Measurements from ENCODE around the gene FBXO24. TPM values are rescaled to one million over a fixed set of nuclear protein-coding genes. Genes with fewer than 3 reads are reported as not detected.

FBXO24 gene
- total RNA-seq, 4 donors from 2014 or later = 0.47 to 2.4 (median 0.57) TPM

- H3K9me3 ChIP-seq = no peaks in the 10 kb centered on the region
- 96% methylated on average over 7 of the region's 7 CpGs for WGBS
- peaks cover 5% of the 10 kb centered on the region for H3K4me1 ChIP-seq
- TF ChIP-seq POLR2A (IDR thresholded peaks at IDR 0.05) (no peak), EP300 (IDR thresholded peaks at IDR 0.05) (no peak), CTCF (IDR thresholded peaks at IDR 0.05) (no peak), POLR2AphosphoS5 (IDR thresholded peaks at IDR 0.05) (no peak)
- no peaks in the 10 kb centered on the region for H3K27me3 ChIP-seq
- no peak overlapping the region for H3K27ac ChIP-seq
- H3K36me3 ChIP-seq = no peaks in the 10 kb centered on the region
- H3K4me3 ChIP-seq = no peak overlapping the region
- no peak for DNase-seq (ENCODE audit: low spot score in 2 of 2)
These were observed 9.1 kb downstream of the FBXO24 start for GRCh38 chr7:100595188-100595587.

- no peaks in the 10 kb centered on the region for H3K36me3 ChIP-seq
- no peaks in the 10 kb centered on the region for H3K27me3 ChIP-seq
- H3K4me1 ChIP-seq = peaks cover 17% of the 10 kb centered on the region
- H3K9me3 ChIP-seq = no peaks in the 10 kb centered on the region
- H3K4me3 ChIP-seq = no peak overlapping the region
- 84% methylated on average over 4 of the region's 4 CpGs for WGBS
- no peak for TF ChIP-seq POLR2A (IDR thresholded peaks at IDR 0.05)
- no peak for TF ChIP-seq POLR2AphosphoS5 (IDR thresholded peaks at IDR 0.05)
- TF ChIP-seq EP300 (IDR thresholded peaks at IDR 0.05) = no peak
- no peak for TF ChIP-seq CTCF (IDR thresholded peaks at IDR 0.05)
- DNase-seq (ENCODE audit: low spot score in 2 of 2) = no peak
- H3K27ac ChIP-seq = no peak overlapping the region
These were observed 12.3 kb downstream of the FBXO24 start for GRCh38 chr7:100598425-100598824.

GRCh38 chr7:100599911-100600729 lies 14.0 kb downstream of the FBXO24 start:
- TF ChIP-seq POLR2A (IDR thresholded peaks at IDR 0.05) (no peak), EP300 (IDR thresholded peaks at IDR 0.05) (no peak), CTCF (IDR thresholded peaks at IDR 0.05) (no peak), POLR2AphosphoS5 (IDR thresholded peaks at IDR 0.05) (no peak)
- Histone ChIP-seq H3K4me1 (peaks cover 32% of the 10 kb centered on the region), H3K4me3 (no peak overlapping the region), H3K36me3 (no peaks in the 10 kb centered on the region), H3K27ac (no peak overlapping the region), H3K9me3 (no peaks in the 10 kb centered on the region), H3K27me3 (no peaks in the 10 kb centered on the region)
- DNase-seq (ENCODE audit: low spot score in 2 of 2) = no peak
- WGBS = 83% methylated on average over 18 of the region's 18 CpGs

GRCh38 chr7:100600730-100601038 lies 14.6 kb downstream of the FBXO24 start:
- no peak for DNase-seq (ENCODE audit: low spot score in 2 of 2)
- TF ChIP-seq POLR2A (IDR thresholded peaks at IDR 0.05) = no peak
- no peak for TF ChIP-seq POLR2AphosphoS5 (IDR thresholded peaks at IDR 0.05)
- no peak for TF ChIP-seq CTCF (IDR thresholded peaks at IDR 0.05)
- Histone ChIP-seq H3K27me3 (no peaks in the 10 kb centered on the region), H3K27ac (no peak overlapping the region), H3K4me3 (no peak overlapping the region), H3K9me3 (no peaks in the 10 kb centered on the region), H3K4me1 (peaks cover 38% of the 10 kb centered on the region), H3K36me3 (no peaks in the 10 kb centered on the region)
- WGBS = 92% methylated on average over 9 of the region's 9 CpGs

GRCh38 chr7:100602889-100603725 lies 17.0 kb downstream of the FBXO24 start:
- H3K27me3 ChIP-seq = no peaks in the 10 kb centered on the region
- H3K36me3 ChIP-seq = no peaks in the 10 kb centered on the region
- peaks cover 39% of the 10 kb centered on the region for H3K4me1 ChIP-seq
- DNase-seq (ENCODE audit: low spot score in 2 of 2) = peak in 1 of 2 donors; percentile 89
- 48% methylated on average over 18 of the region's 21 CpGs for WGBS
- no peak for TF ChIP-seq POLR2A (IDR thresholded peaks at IDR 0.05)
- TF ChIP-seq POLR2AphosphoS5 (IDR thresholded peaks at IDR 0.05) = no peak
- no peak for TF ChIP-seq EP300 (IDR thresholded peaks at IDR 0.05)
- TF ChIP-seq CTCF (IDR thresholded peaks at IDR 0.05) = no peak
- H3K27ac ChIP-seq = peak overlapping the region; percentile 81
- H3K4me3 ChIP-seq = peak overlapping the region; percentile 78
- H3K9me3 ChIP-seq = no peaks in the 10 kb centered on the region

Measured in suprapubic skin (tissue), 4 donors.